Heart left ventricle (tissue), 13 donors: ENCODE results near the gene ANAPC5.

Experiments
- POLR2A ChIP-seq, 2 donors: fragments of 450-650 bp; IDR thresholded peaks; one replicate each; pipeline ENCODE4 v1.6.1; 2017; ENCODE audit warnings: antibody characterized with exemption in 2 of 2, mild to moderate bottlenecking in 2 of 2, moderate library complexity in 2 of 2
- TF ChIP-seq, protein P1 (sequence below), 12 donors: fragments of 200-600 bp; sonication (generic) in 4 of 12; IDR thresholded peaks; one replicate each; pipeline versions ENCODE4 v1.5.0 to v1.8.0; 2018 to 2022; ENCODE audit warnings: antibody characterized with exemption in 12 of 12, mild to moderate bottlenecking in 5 of 12
- donor health status: ischemic (EF 13 %, LVEDD 7.1; RV severe dilation, severe dysfunction).
- donor health status: DM: no; HTN: yes; CAD: no.
- donor health status: DM: no; HTN: no; CAD: no.
- donor health status: ischemic (EF 25% LVEDD 6.9; RV normal size, moderate dysfunction).
- donor health status: ischemic (EF 25% LVEDD 5.7; RV mildly dilated, moderate dysfunction).
- donor health status: ischemic (EF 35%, LVEDD 5.7; RV mildly dilated, moderate dysfunction).
- donor health status: nonischemic (EF 11% LVEDD 7.7; RV severe dilation, severe dysfunction).
- donor health status: DM: yes; HTN: yes; CAD: no.
- donor health status: PGD.
- donor health status: ischemic (EF 29% LVEDD 5.4; RV normal size, mild dysfunction).
- donor health status: nonischemic (EF 23%, LVEDD 6.1; RV moderate dilation, normal function).

DNA sequence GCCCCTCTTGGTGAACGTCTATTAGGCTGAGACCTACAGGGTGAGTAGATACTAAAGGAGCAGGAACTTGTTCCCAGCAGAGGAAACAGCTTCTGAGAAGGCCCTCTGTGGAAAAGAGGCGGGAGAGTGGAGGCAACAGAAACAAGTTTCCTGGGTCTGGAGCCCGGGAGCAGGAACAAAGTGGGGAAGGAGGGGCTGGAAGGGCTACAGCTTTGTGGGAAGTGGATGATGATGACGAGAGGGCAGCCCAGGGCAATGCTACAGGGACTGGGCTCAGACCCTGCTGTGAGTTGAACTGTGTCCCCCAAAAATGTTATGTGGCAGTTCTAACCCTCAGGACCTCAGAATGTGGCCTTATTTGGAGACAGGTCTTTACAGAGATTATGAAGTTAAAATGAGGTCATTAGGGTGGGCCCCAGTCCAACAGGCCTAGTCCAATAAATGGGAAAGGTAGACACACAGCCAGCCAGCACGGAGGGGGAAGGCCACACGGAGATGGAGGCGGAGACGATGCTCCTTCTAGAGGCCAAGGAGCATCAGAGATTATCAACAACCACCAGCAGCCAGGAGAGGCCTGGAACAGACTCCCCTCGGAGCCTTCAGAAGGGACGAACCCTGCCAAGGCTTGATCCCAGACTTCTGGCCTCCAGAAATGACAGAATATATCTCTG is 70.0 kb downstream of the ANAPC5 start:
- TF ChIP-seq, protein P1, sequence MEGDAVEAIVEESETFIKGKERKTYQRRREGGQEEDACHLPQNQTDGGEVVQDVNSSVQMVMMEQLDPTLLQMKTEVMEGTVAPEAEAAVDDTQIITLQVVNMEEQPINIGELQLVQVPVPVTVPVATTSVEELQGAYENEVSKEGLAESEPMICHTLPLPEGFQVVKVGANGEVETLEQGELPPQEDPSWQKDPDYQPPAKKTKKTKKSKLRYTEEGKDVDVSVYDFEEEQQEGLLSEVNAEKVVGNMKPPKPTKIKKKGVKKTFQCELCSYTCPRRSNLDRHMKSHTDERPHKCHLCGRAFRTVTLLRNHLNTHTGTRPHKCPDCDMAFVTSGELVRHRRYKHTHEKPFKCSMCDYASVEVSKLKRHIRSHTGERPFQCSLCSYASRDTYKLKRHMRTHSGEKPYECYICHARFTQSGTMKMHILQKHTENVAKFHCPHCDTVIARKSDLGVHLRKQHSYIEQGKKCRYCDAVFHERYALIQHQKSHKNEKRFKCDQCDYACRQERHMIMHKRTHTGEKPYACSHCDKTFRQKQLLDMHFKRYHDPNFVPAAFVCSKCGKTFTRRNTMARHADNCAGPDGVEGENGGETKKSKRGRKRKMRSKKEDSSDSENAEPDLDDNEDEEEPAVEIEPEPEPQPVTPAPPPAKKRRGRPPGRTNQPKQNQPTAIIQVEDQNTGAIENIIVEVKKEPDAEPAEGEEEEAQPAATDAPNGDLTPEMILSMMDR (IDR thresholded peaks at IDR 0.05), result no peak
- no peak for TF ChIP-seq POLR2A (IDR thresholded peaks at IDR 0.05)
